GM23338 (cell line): Measurements from ENCODE around the gene IQCK. TPM values are rescaled to one million over a fixed set of nuclear protein-coding genes. Genes with fewer than 3 reads are reported as not detected.

Experiments used
- ATAC-seq: fragments of 200-7000 bp; cut with Tn5 transposase; 3 replicates; pipeline ENCODE4 v1.9.1; 2020
- DNase-seq: peaks from one replicate; pipeline ENCODE4 v3.0.0-alpha.2; 2015; ENCODE audit warnings: low spot score
- H2AFZ ChIP-seq: fragments of 200-600 bp; sonication (generic); 2 replicates; pipeline ENCODE4 v1.8.0; 2016; ENCODE audit warnings: antibody characterized with exemption, mild to moderate bottlenecking, moderate library complexity
- H3F3A ChIP-seq: fragments of 200-600 bp; sonication (generic); replicated peaks from 2 replicates; pipeline ENCODE4 v1.8.0; 2017; ENCODE audit warnings: antibody characterized with exemption, mixed run types, low read depth
- H3K27ac ChIP-seq: fragments of 200-600 bp; sonication (generic); 2 replicates; pipeline ENCODE4 v1.6.1; 2016; ENCODE audit warnings: low read depth
- H3K27me3 ChIP-seq: fragments of 200-600 bp; sonication (generic); 2 replicates; pipeline ENCODE4 v1.8.0; 2016; ENCODE audit warnings: mild to moderate bottlenecking, mixed run types, moderate library complexity; ENCODE audit not compliant: insufficient read depth
- H3K36me3 ChIP-seq: fragments of 200-600 bp; sonication (generic); 2 replicates; pipeline ENCODE4 v1.8.0; 2016; ENCODE audit warnings: mild to moderate bottlenecking; ENCODE audit not compliant: insufficient read depth
- H3K4me1 ChIP-seq: fragments of 200-600 bp; sonication (generic); 2 replicates; pipeline ENCODE4 v1.8.0; 2016; ENCODE audit warnings: mild to moderate bottlenecking, moderate library complexity; ENCODE audit not compliant: insufficient read depth
- H3K4me2 ChIP-seq: fragments of 200-600 bp; sonication (generic); 2 replicates; pipeline ENCODE4 v1.7.1; 2017; ENCODE audit warnings: mixed run types
- H3K4me3 ChIP-seq: fragments of 200-600 bp; sonication (generic); 2 replicates; pipeline ENCODE4 v1.6.1; 2016; ENCODE audit warnings: mixed run types
- H3K79me2 ChIP-seq: fragments of 200-600 bp; sonication (generic); replicated peaks from 2 replicates; pipeline ENCODE4 v1.8.0; 2017; ENCODE audit warnings: mild to moderate bottlenecking; ENCODE audit not compliant: insufficient read depth
- H3K9me2 ChIP-seq: fragments of 200-600 bp; sonication (generic); 2 replicates; pipeline ENCODE4 v1.8.0; 2017; ENCODE audit not compliant: insufficient read depth
- H4K20me1 ChIP-seq: fragments of 200-600 bp; sonication (generic); replicated peaks from 2 replicates; pipeline ENCODE4 v1.8.0; 2017; ENCODE audit warnings: mild to moderate bottlenecking; ENCODE audit not compliant: insufficient read depth
- H3K27ac Mint-ChIP-seq: 2 replicates; pipeline ENCODE4 v1.8.0; 2020; ENCODE audit warnings: inconsistent platforms, mild to moderate bottlenecking, moderate library complexity, mixed read lengths
- H3K27me3 Mint-ChIP-seq: 3 replicates; pipeline ENCODE4 v1.8.0; 2022; ENCODE audit warnings: low read depth, mild to moderate bottlenecking, moderate library complexity, mixed read lengths, inconsistent platforms; ENCODE audit not compliant: insufficient read depth, poor library complexity
- H3K36me3 Mint-ChIP-seq: 3 replicates; pipeline ENCODE4 v1.8.0; 2021; ENCODE audit warnings: low read depth, mild to moderate bottlenecking, inconsistent platforms, moderate library complexity, mixed read lengths
- H3K4me1 Mint-ChIP-seq: 3 replicates; pipeline ENCODE4 v1.8.0; 2020; ENCODE audit warnings: mild to moderate bottlenecking, inconsistent platforms, mixed read lengths
- H3K4me3 Mint-ChIP-seq: 3 replicates; pipeline ENCODE4 v1.8.0; 2021; ENCODE audit warnings: moderate library complexity, mild to moderate bottlenecking, inconsistent platforms, mixed read lengths
- H3K9me3 Mint-ChIP-seq: 3 replicates; pipeline ENCODE4 v1.8.0; 2020; ENCODE audit warnings: moderate library complexity, mild to moderate bottlenecking, inconsistent platforms, mixed read lengths
- CREB1 ChIP-seq: fragments of 250-450 bp; sonication (Bioruptor Pico); IDR thresholded peaks from 2 replicates; pipeline ENCODE4 v1.5.0; 2020; ENCODE audit warnings: low read depth, mild to moderate bottlenecking, moderate library complexity
- EZH2 ChIP-seq: fragments of 200-600 bp; sonication (generic); IDR thresholded peaks from one replicate; pipeline ENCODE4 v1.8.0; 2017; ENCODE audit warnings: antibody characterized with exemption, mild to moderate bottlenecking, low read depth; ENCODE audit not compliant: unreplicated experiment
- EZH2phosphoT487 ChIP-seq: fragments of 200-600 bp; sonication (generic); IDR thresholded peaks from one replicate; pipeline ENCODE4 v1.8.1; 2018; ENCODE audit warnings: antibody characterized with exemption; ENCODE audit not compliant: unreplicated experiment
- JUNB ChIP-seq: IDR thresholded peaks from one replicate; pipeline ENCODE4 v1.6.1; 2016; ENCODE audit warnings: antibody characterized with exemption; ENCODE audit not compliant: unreplicated experiment
- NANOG ChIP-seq: IDR thresholded peaks from 2 replicates; pipeline ENCODE4 v1.6.1; 2016; ENCODE audit warnings: antibody characterized with exemption, borderline replicate concordance
- POLR2AphosphoS5 ChIP-seq: IDR thresholded peaks from 2 replicates; pipeline ENCODE4 v1.6.1; 2016; ENCODE audit warnings: antibody characterized with exemption, low read depth
- REST ChIP-seq: IDR thresholded peaks from one replicate; pipeline ENCODE4 v1.6.1; 2018; ENCODE audit warnings: antibody characterized with exemption; ENCODE audit not compliant: unreplicated experiment
- STAT1 ChIP-seq: IDR thresholded peaks from one replicate; pipeline ENCODE4 v1.6.1; 2016; ENCODE audit warnings: antibody characterized with exemption; ENCODE audit not compliant: unreplicated experiment
- ZNF114 ChIP-seq: fragments of 250-450 bp; sonication (Bioruptor Pico); IDR thresholded peaks from 2 replicates; pipeline ENCODE4 v1.5.0; 2020; ENCODE audit warnings: mild to moderate bottlenecking, moderate library complexity
- ZNF331 ChIP-seq: fragments of 250-450 bp; sonication (Bioruptor Pico); IDR thresholded peaks from 2 replicates; pipeline ENCODE4 v1.5.0; 2020; ENCODE audit warnings: low read depth, mild to moderate bottlenecking, moderate library complexity
- ZNF462 ChIP-seq: fragments of 250-450 bp; sonication (Bioruptor Pico); IDR thresholded peaks from 2 replicates; pipeline ENCODE4 v1.5.0; 2020; ENCODE audit warnings: mild to moderate bottlenecking, moderate library complexity
- polyA plus RNA-seq: library from polyadenylated mRNA; unstranded; fragments of >200 nt; fragmentation: Nextera tagmentation; extraction: Ambion mirVana; gene quantifications from 2 replicates; pipeline ENCODE4 v1.2.1, GENCODE V29; 2016
- total RNA-seq: library from RNA; depleted of rRNA; stranded (reverse); fragments of >200 nt; shearing (Covaris generic); gene quantifications from 2 replicates; pipeline ENCODE4 v1.2.3, GENCODE V29; 2014
- TF ChIP-seq, protein P1 (sequence below), 2 experiments: fragments of 200-600 bp in 1 of 2; sonication (generic) in 1 of 2; conservative IDR thresholded peaks; 2 replicates each; pipeline versions ENCODE4 v1.5.1 to v1.6.1; 2016 to 2017; ENCODE audit warnings: antibody characterized with exemption in 2 of 2, low read depth in 2 of 2, mild to moderate bottlenecking in 2 of 2, moderate library complexity in 1 of 2
- TF ChIP-seq, protein P2 (sequence below): IDR thresholded peaks from 2 replicates; pipeline ENCODE4 v1.6.1; 2016; ENCODE audit warnings: antibody characterized with exemption

The IQCK gene
- total and polyA plus RNA-seq, 2 experiments from 2014 or later: 7.6 to 10.0 TPM

DNA sequence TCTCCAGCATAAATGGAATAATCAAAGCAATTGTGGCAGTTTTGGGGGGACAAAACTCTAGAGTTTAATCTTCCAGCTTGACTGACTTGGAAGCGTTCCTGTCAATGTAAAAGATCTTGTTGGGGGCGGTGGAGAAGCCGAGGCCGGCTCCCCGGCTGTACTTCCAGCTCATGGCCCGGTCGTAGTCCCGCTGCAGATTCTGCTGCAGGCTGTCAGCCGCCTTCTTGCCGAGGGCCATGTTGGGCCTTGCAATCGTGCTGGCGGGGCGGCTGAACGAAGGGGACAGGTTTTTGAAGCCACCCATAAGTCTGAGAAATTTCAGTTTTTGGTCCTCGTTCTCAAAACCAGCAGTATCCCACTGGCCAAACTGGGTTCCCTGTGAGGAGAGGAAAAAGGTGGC, 11.2 kb upstream of the IQCK start:
- peaks cover 22% of the 10 kb centered on the region for H3K27me3 Mint-ChIP-seq

More for the DNA sequence above, 11.2 kb upstream of the IQCK start:
- H3K9me3 Mint-ChIP-seq: no peaks in the 10 kb centered on the region
- Histone ChIP-seq H3K4me2 (no peak overlapping the region), H3K4me1 (peaks cover 30% of the 10 kb centered on the region), H3F3A (peaks cover 7% of the 10 kb centered on the region; the same call in 1 of the 2 replicates), H4K20me1 (peaks cover 47% of the 10 kb centered on the region), H3K9me2 (no peaks in the 10 kb centered on the region), H3K27ac (no peak overlapping the region), H3K4me3 (no peak overlapping the region), H3K36me3 (peaks cover 41% of the 10 kb centered on the region), H3K79me2 (peaks cover 72% of the 10 kb centered on the region), H2AFZ (no peak overlapping the region), H3K27me3 (no peaks in the 10 kb centered on the region)
- ATAC-seq: no peak
- TF ChIP-seq EZH2: no peak
- no peak for TF ChIP-seq ZNF462 (CRISPR knock-in tag)
- TF ChIP-seq, protein P1, sequence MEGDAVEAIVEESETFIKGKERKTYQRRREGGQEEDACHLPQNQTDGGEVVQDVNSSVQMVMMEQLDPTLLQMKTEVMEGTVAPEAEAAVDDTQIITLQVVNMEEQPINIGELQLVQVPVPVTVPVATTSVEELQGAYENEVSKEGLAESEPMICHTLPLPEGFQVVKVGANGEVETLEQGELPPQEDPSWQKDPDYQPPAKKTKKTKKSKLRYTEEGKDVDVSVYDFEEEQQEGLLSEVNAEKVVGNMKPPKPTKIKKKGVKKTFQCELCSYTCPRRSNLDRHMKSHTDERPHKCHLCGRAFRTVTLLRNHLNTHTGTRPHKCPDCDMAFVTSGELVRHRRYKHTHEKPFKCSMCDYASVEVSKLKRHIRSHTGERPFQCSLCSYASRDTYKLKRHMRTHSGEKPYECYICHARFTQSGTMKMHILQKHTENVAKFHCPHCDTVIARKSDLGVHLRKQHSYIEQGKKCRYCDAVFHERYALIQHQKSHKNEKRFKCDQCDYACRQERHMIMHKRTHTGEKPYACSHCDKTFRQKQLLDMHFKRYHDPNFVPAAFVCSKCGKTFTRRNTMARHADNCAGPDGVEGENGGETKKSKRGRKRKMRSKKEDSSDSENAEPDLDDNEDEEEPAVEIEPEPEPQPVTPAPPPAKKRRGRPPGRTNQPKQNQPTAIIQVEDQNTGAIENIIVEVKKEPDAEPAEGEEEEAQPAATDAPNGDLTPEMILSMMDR (conservative IDR thresholded peaks at IDR 0.05; ENCODE audit: low read depth in 2 of 2): no peak
- TF ChIP-seq NANOG: no peak
- no peak for TF ChIP-seq JUNB
- TF ChIP-seq EZH2phosphoT487: no peak
- TF ChIP-seq REST: no peak
- TF ChIP-seq STAT1: no peak
- TF ChIP-seq POLR2AphosphoS5: no peak
- TF ChIP-seq ZNF331 (CRISPR knock-in tag): no peak
- TF ChIP-seq, protein P2, sequence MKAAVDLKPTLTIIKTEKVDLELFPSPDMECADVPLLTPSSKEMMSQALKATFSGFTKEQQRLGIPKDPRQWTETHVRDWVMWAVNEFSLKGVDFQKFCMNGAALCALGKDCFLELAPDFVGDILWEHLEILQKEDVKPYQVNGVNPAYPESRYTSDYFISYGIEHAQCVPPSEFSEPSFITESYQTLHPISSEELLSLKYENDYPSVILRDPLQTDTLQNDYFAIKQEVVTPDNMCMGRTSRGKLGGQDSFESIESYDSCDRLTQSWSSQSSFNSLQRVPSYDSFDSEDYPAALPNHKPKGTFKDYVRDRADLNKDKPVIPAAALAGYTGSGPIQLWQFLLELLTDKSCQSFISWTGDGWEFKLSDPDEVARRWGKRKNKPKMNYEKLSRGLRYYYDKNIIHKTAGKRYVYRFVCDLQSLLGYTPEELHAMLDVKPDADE: no peak
- no peak for TF ChIP-seq CREB1 (CRISPR knock-in tag)
- TF ChIP-seq ZNF114 (CRISPR knock-in tag): no peak
- peaks cover 44% of the 10 kb centered on the region for H3K4me1 Mint-ChIP-seq
- H3K36me3 Mint-ChIP-seq: peaks cover 99% of the 10 kb centered on the region
- DNase-seq: no peak
- no peak overlapping the region for H3K27ac Mint-ChIP-seq
- no peak overlapping the region for H3K4me3 Mint-ChIP-seq
